A549 (cell line): Measurements from ENCODE around the gene SYNE2.

Experiments
- CHD2 ChIP-seq: fragments of 150-350 bp; IDR thresholded peaks from 2 replicates; pipeline ENCODE4 v1.6.1; 2014; ENCODE audit warnings: low read length; ENCODE audit not compliant: partially characterized antibody
- CTCF ChIP-seq: fragments of >200 bp; sonication (Bioruptor Twin); formaldehyde crosslinking; IDR thresholded peaks from 3 replicates; pipeline ENCODE4 v1.5.1; 2016
- POLR2A ChIP-seq: IDR thresholded peaks from 2 replicates; pipeline ENCODE4 v1.6.1; 2012; ENCODE audit warnings: mild to moderate bottlenecking, low read length
- RCOR1 ChIP-seq: fragments of 150-350 bp; IDR thresholded peaks from 2 replicates; pipeline ENCODE4 v1.6.1; 2014; ENCODE audit warnings: antibody characterized with exemption, low read length, low read depth

GRCh38 chr14:64109819-64110554 lies 257.2 kb downstream of the SYNE2 start:
- TF ChIP-seq CTCF (no peak), POLR2A (no peak), RCOR1 (no peak), CHD2 (no peak)
